ENCODE results near the gene ADH5.

ADH5 gene

DNA sequence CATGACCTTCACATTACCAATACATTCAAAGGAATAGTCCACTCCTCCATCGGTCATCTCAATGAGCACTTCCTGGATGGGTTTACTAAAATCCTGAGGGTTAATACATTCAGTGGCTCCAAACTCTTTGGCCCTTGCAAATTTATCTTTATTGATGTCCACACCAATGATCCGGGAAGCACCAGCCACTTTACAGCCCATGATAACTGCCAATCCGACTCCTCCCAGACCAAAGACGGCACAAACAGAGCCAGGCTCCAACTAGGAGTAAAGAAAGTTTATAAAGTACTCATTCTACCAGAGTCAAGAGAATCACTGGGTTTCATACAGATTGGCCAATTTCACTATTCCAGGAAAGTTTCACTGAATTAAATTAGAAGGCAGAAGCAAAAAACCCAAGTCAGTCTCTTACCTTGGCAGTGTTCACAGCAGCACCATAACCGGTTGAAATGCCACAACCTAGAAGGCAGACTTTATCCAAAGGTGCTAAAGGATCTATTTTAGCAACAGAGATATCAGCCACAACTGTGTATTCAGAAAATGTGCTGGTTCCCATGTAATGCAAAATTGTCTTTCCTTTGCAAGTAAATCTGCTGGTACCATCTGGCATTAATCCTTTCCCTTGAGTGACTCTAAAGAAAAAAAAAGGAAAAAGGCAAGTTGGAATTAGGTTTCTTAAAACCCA lies 12.2 kb downstream of the ADH5 start:
- Histone ChIP-seq H2AFZ (ENCODE audit: low read length) (no peak overlapping the region), H3K4me2 (ENCODE audit: low read length) (no peak overlapping the region), H3K9me2 (ENCODE audit: low read depth, low read length) (no peaks in the 10 kb centered on the region), H3K27me3 (ENCODE audit: insufficient read depth, low read length) (no peaks in the 10 kb centered on the region), H3K79me2 (ENCODE audit: insufficient read depth, low read length) (no peaks in the 10 kb centered on the region), H3K4me3 (ENCODE audit: low read depth, low read length, poor library complexity, severe bottlenecking) (no peak overlapping the region), H3F3A (ENCODE audit: insufficient read depth, low read length) (no peaks in the 10 kb centered on the region), H3K36me3 (ENCODE audit: insufficient read depth, low read length) (peaks cover 92% of the 10 kb centered on the region), H3K4me1 (ENCODE audit: insufficient read depth, low read length, severe bottlenecking) (no peaks in the 10 kb centered on the region), H3K9ac (ENCODE audit: low read length) (no peak overlapping the region), H3K27ac (ENCODE audit: low read depth, low read length, poor library complexity, severe bottlenecking) (no peak overlapping the region), H4K20me1 (ENCODE audit: insufficient read depth, low read length) (no peaks in the 10 kb centered on the region), H3K9me3 (ENCODE audit: low read length) (no peaks in the 10 kb centered on the region)
- TF ChIP-seq EZH2 (IDR thresholded peaks at IDR 0.05; ENCODE audit: borderline replicate concordance, low read length): no peak
- TF ChIP-seq, protein P1, sequence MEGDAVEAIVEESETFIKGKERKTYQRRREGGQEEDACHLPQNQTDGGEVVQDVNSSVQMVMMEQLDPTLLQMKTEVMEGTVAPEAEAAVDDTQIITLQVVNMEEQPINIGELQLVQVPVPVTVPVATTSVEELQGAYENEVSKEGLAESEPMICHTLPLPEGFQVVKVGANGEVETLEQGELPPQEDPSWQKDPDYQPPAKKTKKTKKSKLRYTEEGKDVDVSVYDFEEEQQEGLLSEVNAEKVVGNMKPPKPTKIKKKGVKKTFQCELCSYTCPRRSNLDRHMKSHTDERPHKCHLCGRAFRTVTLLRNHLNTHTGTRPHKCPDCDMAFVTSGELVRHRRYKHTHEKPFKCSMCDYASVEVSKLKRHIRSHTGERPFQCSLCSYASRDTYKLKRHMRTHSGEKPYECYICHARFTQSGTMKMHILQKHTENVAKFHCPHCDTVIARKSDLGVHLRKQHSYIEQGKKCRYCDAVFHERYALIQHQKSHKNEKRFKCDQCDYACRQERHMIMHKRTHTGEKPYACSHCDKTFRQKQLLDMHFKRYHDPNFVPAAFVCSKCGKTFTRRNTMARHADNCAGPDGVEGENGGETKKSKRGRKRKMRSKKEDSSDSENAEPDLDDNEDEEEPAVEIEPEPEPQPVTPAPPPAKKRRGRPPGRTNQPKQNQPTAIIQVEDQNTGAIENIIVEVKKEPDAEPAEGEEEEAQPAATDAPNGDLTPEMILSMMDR (IDR thresholded peaks at IDR 0.05; ENCODE audit: low read length): no peak

DNA sequence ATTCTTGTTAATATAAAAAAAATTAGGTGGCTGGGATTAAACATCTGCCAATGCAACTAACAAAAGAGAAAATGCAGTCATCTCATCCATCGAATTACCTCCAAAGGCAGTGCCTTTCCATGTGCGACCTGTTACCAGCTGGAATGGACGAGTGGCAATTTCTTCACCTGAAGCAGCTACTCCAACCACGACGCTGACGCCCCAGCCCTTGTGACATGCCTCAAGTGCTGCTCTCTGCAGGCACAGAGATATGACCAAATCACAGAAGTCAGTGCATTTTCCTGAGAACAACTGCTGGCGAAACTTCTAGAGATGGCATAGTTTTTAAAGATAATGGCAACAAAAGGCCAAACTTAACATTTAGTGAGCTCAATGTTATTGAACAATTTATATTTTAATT lies 13.8 kb downstream of the ADH5 start:
- no peaks in the 10 kb centered on the region for H3K9me2 ChIP-seq (ENCODE audit: low read depth, low read length)
- no peaks in the 10 kb centered on the region for H3K4me1 ChIP-seq (ENCODE audit: insufficient read depth, low read length, severe bottlenecking)
- H3K27me3 ChIP-seq (ENCODE audit: insufficient read depth, low read length): no peaks in the 10 kb centered on the region
- no peak overlapping the region for H3K4me2 ChIP-seq (ENCODE audit: low read length)
- H3K4me3 ChIP-seq (ENCODE audit: low read depth, low read length, poor library complexity, severe bottlenecking): no peak overlapping the region
- no peaks in the 10 kb centered on the region for H3K79me2 ChIP-seq (ENCODE audit: insufficient read depth, low read length)
- peaks cover 90% of the 10 kb centered on the region for H3K36me3 ChIP-seq (ENCODE audit: insufficient read depth, low read length)
- no peak overlapping the region for H3K9ac ChIP-seq (ENCODE audit: low read length)
- no peak overlapping the region for H3K27ac ChIP-seq (ENCODE audit: low read depth, low read length, poor library complexity, severe bottlenecking)
- H3F3A ChIP-seq (ENCODE audit: insufficient read depth, low read length): no peaks in the 10 kb centered on the region
- no peaks in the 10 kb centered on the region for H3K9me3 ChIP-seq (ENCODE audit: low read length)
- H2AFZ ChIP-seq (ENCODE audit: low read length): no peak overlapping the region
- H4K20me1 ChIP-seq (ENCODE audit: insufficient read depth, low read length): no peaks in the 10 kb centered on the region
- TF ChIP-seq, protein P1 (IDR thresholded peaks at IDR 0.05; ENCODE audit: low read length): no peak
- TF ChIP-seq EZH2 (IDR thresholded peaks at IDR 0.05; ENCODE audit: borderline replicate concordance, low read length): no peak

DNA sequence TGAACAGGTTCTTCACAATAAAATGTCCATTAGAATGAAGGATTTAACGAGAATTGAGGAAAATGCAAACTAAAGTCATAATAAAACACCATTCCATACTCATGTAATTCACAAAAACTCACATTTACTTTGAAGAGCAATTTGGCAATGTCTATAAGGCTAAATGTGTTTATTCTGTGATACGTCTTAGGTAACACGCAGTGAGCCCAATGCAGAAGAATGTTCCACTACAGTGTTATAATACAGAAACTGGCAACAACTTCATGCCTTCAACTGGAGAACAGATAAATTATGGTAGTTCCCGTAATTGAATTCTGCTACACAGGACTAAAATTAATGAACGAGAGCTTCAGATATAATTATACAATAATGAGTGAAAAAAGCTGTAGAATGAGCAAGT lies 17.4 kb downstream of the ADH5 start:
- Histone ChIP-seq H3K79me2 (ENCODE audit: insufficient read depth, low read length) (no peaks in the 10 kb centered on the region), H3K9me3 (ENCODE audit: low read length) (no peaks in the 10 kb centered on the region), H3K9ac (ENCODE audit: low read length) (no peak overlapping the region), H3F3A (ENCODE audit: insufficient read depth, low read length) (no peaks in the 10 kb centered on the region), H3K4me3 (ENCODE audit: low read depth, low read length, poor library complexity, severe bottlenecking) (no peak overlapping the region), H2AFZ (ENCODE audit: low read length) (no peak overlapping the region), H3K4me1 (ENCODE audit: insufficient read depth, low read length, severe bottlenecking) (no peaks in the 10 kb centered on the region), H3K27ac (ENCODE audit: low read depth, low read length, poor library complexity, severe bottlenecking) (no peak overlapping the region), H3K27me3 (ENCODE audit: insufficient read depth, low read length) (no peaks in the 10 kb centered on the region), H4K20me1 (ENCODE audit: insufficient read depth, low read length) (no peaks in the 10 kb centered on the region), H3K4me2 (ENCODE audit: low read length) (no peak overlapping the region), H3K9me2 (ENCODE audit: low read depth, low read length) (no peaks in the 10 kb centered on the region), H3K36me3 (ENCODE audit: insufficient read depth, low read length) (peaks cover 69% of the 10 kb centered on the region)
- TF ChIP-seq EZH2 (IDR thresholded peaks at IDR 0.05; ENCODE audit: borderline replicate concordance, low read length): no peak
- TF ChIP-seq, protein P1 (IDR thresholded peaks at IDR 0.05; ENCODE audit: low read length): no peak

Measured in OCI-LY1 (cell line).